Measurements from ENCODE around the gene TPTE.
"Not testable (repeated sequence)": the region's sequence is repeated elsewhere in the genome, so short reads cannot be mapped to it uniquely, and the experiment has no call there.

DNA sequence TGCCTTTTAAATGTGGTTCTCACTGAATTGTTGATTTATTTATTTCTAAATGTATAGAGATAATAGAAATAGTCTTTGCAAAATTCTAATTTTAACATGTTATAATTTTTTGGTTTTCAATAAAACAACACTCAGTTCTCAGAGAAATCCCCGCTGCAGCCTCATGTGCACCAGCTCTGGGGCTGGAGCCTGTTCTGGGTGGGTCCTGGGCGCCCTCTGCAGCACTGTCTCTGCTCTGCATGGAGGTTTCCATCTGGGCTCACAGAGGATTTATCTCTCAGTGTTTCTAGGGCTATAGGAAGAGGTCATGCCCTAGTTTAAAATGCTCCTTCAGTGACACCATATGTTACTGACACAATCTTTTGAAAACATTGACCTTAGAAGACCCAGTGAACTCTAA is 128.9 kb downstream of the TPTE start:
- TF ChIP-seq POLR2A (IDR thresholded peaks at IDR 0.05; ENCODE audit: low read depth, low read length); TAF1 (IDR thresholded peaks at IDR 0.05; ENCODE audit: borderline replicate concordance, low read depth, low read length); POLR2AphosphoS5 (IDR thresholded peaks at IDR 0.05; ENCODE audit: low read depth, low read length): not testable (repeated sequence)

Measured in GM12892 (cell line).